A549 (cell line): ENCODE measurements around the gene ICOSLG. TPM values are rescaled to one million over a fixed set of nuclear protein-coding genes. Genes with fewer than 3 reads are reported as not detected.

Experiments
- ATAC-seq, 2 experiments: fragments of 200-7000 bp in 1 of 2; fragments of >200 bp in 1 of 2; cut with Nextera tagmentation in 1 of 2; cut with Tn5 transposase in 1 of 2; 3 replicates each; pipeline versions ENCODE4 v1.8.0 to v1.9.1; 2018 to 2020; ENCODE audit warnings: mild to moderate bottlenecking in 1 of 2, moderate library complexity in 1 of 2
- CTCF ChIA-PET: fragments of 300-600 bp; sonication (Branson Sonifier 250); formaldehyde crosslinking; extraction: SDS; loops from one replicate; lab custom pipeline; 2021; ENCODE audit warnings: antibody characterized with exemption, inconsistent platforms; lab: Yijun Ruan, JAX
- POLR2A ChIA-PET: fragments of 350-600 bp; formaldehyde crosslinking; extraction: SDS; loops from one replicate; lab custom pipeline; 2021; ENCODE audit warnings: antibody characterized with exemption, inconsistent platforms; lab: Yijun Ruan, JAX
- DNase-seq, 2 experiments: peaks; one replicate each; pipeline versions ENCODE4 v3.0.0 to v3.0.0-alpha.2; 2011 to 2016; ENCODE audit warnings: low read depth in 1 of 2, low spot score in 1 of 2
- FAIRE-seq: peaks from 2 replicates; lab custom pipeline; 2011; peaks lifted over from hg19 to GRCh38; lab: Jason Lieb, UNC
- H3K27ac ChIP-seq, 2 experiments: fragments of >200 bp; sonication (Bioruptor Twin); formaldehyde crosslinking; 3 replicates each; pipeline ENCODE4 v1.5.1; 2016 to 2017
- H3K4me1 ChIP-seq: fragments of >200 bp; sonication (Bioruptor Twin); formaldehyde crosslinking; 3 replicates; pipeline ENCODE4 v1.6.1; 2016
- H3K4me2 ChIP-seq: fragments of >200 bp; sonication (Bioruptor Twin); formaldehyde crosslinking; 3 replicates; pipeline ENCODE4 v1.6.1; 2016
- H3K4me3 ChIP-seq: fragments of >200 bp; sonication (Bioruptor Twin); formaldehyde crosslinking; 3 replicates; pipeline ENCODE4 v1.5.1; 2016
- H3K9me3 ChIP-seq: fragments of >200 bp; sonication (Bioruptor Twin); formaldehyde crosslinking; 3 replicates; pipeline ENCODE4 v1.6.1; 2016
- BCL3 ChIP-seq: fragments of >200 bp; sonication (Bioruptor Twin); formaldehyde crosslinking; IDR thresholded peaks from 3 replicates; pipeline ENCODE4 v1.6.1; 2016
- CHD2 ChIP-seq: fragments of 150-350 bp; IDR thresholded peaks from 2 replicates; pipeline ENCODE4 v1.6.1; 2014; ENCODE audit warnings: low read length; ENCODE audit not compliant: partially characterized antibody
- E2F6 ChIP-seq: IDR thresholded peaks from 2 replicates; pipeline ENCODE4 v1.6.1; 2012; ENCODE audit warnings: low read depth, borderline replicate concordance
- EP300 ChIP-seq, 2 experiments: fragments of >200 bp; sonication (Bioruptor Twin); formaldehyde crosslinking; IDR thresholded peaks; 2 replicates in 1 of 2; 3 replicates in 1 of 2; pipeline ENCODE4 v1.6.1; 2016 to 2017
- HDAC2 ChIP-seq: fragments of 200-600 bp; sonication (generic); IDR thresholded peaks from 2 replicates; pipeline ENCODE4 v1.6.1; 2016
- HMGXB4 ChIP-seq: fragments of 250-450 bp; sonication (Bioruptor Pico); IDR thresholded peaks from 2 replicates; pipeline ENCODE4 v1.5.0; 2021; ENCODE audit warnings: mild to moderate bottlenecking, moderate library complexity, borderline replicate concordance
- HOXA7 ChIP-seq: fragments of 250-450 bp; sonication (Bioruptor Pico); IDR thresholded peaks from 2 replicates; pipeline ENCODE4 v1.5.0; 2020; ENCODE audit warnings: mild to moderate bottlenecking, moderate library complexity
- HOXB5 ChIP-seq: fragments of 250-450 bp; sonication (Bioruptor Pico); IDR thresholded peaks from 2 replicates; pipeline ENCODE4 v1.5.0; 2020; ENCODE audit warnings: mild to moderate bottlenecking, moderate library complexity
- JUN ChIP-seq, 2 experiments: fragments of >200 bp; sonication (Bioruptor Twin); formaldehyde crosslinking; IDR thresholded peaks; 2 replicates in 1 of 2; 3 replicates in 1 of 2; pipeline ENCODE4 v1.6.1; 2016 to 2017
- MAFK ChIP-seq: fragments of 450-650 bp; IDR thresholded peaks from 2 replicates; pipeline ENCODE4 v1.6.1; 2014; ENCODE audit not compliant: partially characterized antibody
- NFE2L2 ChIP-seq: fragments of 150-350 bp; conservative IDR thresholded peaks from 2 replicates; pipeline ENCODE4 v1.6.1; 2014; ENCODE audit warnings: low read length
- NR3C1 ChIP-seq: fragments of >200 bp; sonication (Bioruptor Twin); formaldehyde crosslinking; IDR thresholded peaks from 3 replicates; pipeline ENCODE4 v1.6.1; 2017
- POLR2A ChIP-seq: IDR thresholded peaks from 2 replicates; pipeline ENCODE4 v1.6.1; 2012; ENCODE audit warnings: mild to moderate bottlenecking, low read length
- REST ChIP-seq: fragments of 200-600 bp; sonication (generic); IDR thresholded peaks from 2 replicates; pipeline ENCODE4 v1.6.1; 2016; ENCODE audit warnings: antibody characterized with exemption, mild to moderate bottlenecking, moderate library complexity
- SREBF2 ChIP-seq: fragments of 450-650 bp; IDR thresholded peaks from 2 replicates; pipeline ENCODE4 v1.6.1; 2014; ENCODE audit warnings: mild to moderate bottlenecking, moderate library complexity
- WGBS: methylation state at CpG from one replicate; pipeline ENCODE4 v1.1.6; 2017; ENCODE audit errors: missing lambda C conversion rate; 5-methylcytosine and 5-hydroxymethylcytosine counted together
- polyA plus RNA-seq, 4 experiments: library from polyadenylated mRNA; depleted of rRNA in 3 of 4; stranded (reverse); fragments of >200 nt; fragmentation: RNase III in 1 of 4; extraction: RNeasy Plus Mini Kit Qiagen cat#74134 plus additional on column Dnase treatment in 1 of 4; gene quantifications; 2 replicates in 3 of 4; 3 replicates in 1 of 4; pipeline ENCODE4 v1.2.3, GENCODE V29; 2011 to 2017

The ICOSLG gene
- polyA plus RNA-seq, 2 of the 4 experiments (the other 2 are of a cell fraction): 0.32 to 0.79 TPM

- TF ChIP-seq JUN (IDR thresholded peaks at IDR 0.05) (no peak), SREBF2 (no peak), MAFK (no peak)
Measured at GRCh38 chr21:44288251-44289110, 47.7 kb upstream of the ICOSLG start (continued).

GRCh38 chr21:44286716-44287632, 46.2 kb upstream of the ICOSLG start:
- Histone ChIP-seq H3K4me3 (no peak overlapping the region), H3K4me1 (no peaks in the 10 kb centered on the region), H3K4me2 (no peak overlapping the region), H3K27ac (no peak overlapping the region), H3K9me3 (no peaks in the 10 kb centered on the region)
- no peak for ATAC-seq
- DNase-seq: no peak
- no peak for FAIRE-seq
- ChIA-PET CTCF (interaction anchor here (1.2 to 2.3 kb wide), 3 partner anchors 10 to 14 kb away, joined by 3 to 11 read pairs (median 7); no protein-coding TSS in a partner anchor), POLR2A (no interaction called here)
- 60% methylated on average over 3 of the region's 31 CpGs for WGBS
- no peak for TF ChIP-seq REST
- TF ChIP-seq NR3C1: no peak
- TF ChIP-seq HDAC2: no peak
- no peak for TF ChIP-seq HMGXB4 (CRISPR knock-in tag)
- TF ChIP-seq BCL3: no peak
- no peak for TF ChIP-seq NFE2L2
- no peak for TF ChIP-seq HOXA7 (CRISPR knock-in tag)
- no peak for TF ChIP-seq CHD2
- no peak for TF ChIP-seq HOXB5
- TF ChIP-seq E2F6: no peak
- TF ChIP-seq POLR2A: no peak
- TF ChIP-seq EP300 (IDR thresholded peaks at IDR 0.05): no peak
